ENCODE measurements around the gene NTN3. TPM values are rescaled to one million over a fixed set of nuclear protein-coding genes. Genes with fewer than 3 reads are reported as not detected.

The NTN3 gene
- total and polyA plus RNA-seq, 9 donors: 0.12 to 0.34 (median 0.19) TPM; not detected in 5

- Histone ChIP-seq H3K4me3 (no peak overlapping the region), H3K4me1 (ENCODE audit: insufficient read depth) (peaks cover 14% of the 10 kb centered on the region), H3K27me3 (no peaks in the 10 kb centered on the region), H3K9me3 (no peaks in the 10 kb centered on the region), H3K36me3 (no peaks in the 10 kb centered on the region), H3K27ac (no peak overlapping the region)
- DNase-seq: no peak
- intact Hi-C loops (cut with DNase I): no loop called here
- TF ChIP-seq EP300 (IDR thresholded peaks at IDR 0.05): no peak
- TF ChIP-seq POLR2A (IDR thresholded peaks at IDR 0.05): no peak
- TF ChIP-seq, protein P1, sequence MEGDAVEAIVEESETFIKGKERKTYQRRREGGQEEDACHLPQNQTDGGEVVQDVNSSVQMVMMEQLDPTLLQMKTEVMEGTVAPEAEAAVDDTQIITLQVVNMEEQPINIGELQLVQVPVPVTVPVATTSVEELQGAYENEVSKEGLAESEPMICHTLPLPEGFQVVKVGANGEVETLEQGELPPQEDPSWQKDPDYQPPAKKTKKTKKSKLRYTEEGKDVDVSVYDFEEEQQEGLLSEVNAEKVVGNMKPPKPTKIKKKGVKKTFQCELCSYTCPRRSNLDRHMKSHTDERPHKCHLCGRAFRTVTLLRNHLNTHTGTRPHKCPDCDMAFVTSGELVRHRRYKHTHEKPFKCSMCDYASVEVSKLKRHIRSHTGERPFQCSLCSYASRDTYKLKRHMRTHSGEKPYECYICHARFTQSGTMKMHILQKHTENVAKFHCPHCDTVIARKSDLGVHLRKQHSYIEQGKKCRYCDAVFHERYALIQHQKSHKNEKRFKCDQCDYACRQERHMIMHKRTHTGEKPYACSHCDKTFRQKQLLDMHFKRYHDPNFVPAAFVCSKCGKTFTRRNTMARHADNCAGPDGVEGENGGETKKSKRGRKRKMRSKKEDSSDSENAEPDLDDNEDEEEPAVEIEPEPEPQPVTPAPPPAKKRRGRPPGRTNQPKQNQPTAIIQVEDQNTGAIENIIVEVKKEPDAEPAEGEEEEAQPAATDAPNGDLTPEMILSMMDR (IDR thresholded peaks at IDR 0.05): no peak
- 74 to 76% (median 74%) methylated on average over 29 of the region's 29 CpGs for WGBS, 3 donors
Measured at GRCh38 chr16:2486645-2487516, 15.8 kb downstream of the NTN3 start.

GRCh38 chr16:2487517-2487842, 16.4 kb downstream of the NTN3 start:
- Histone ChIP-seq H3K4me3 (no peak overlapping the region), H3K27me3 (no peaks in the 10 kb centered on the region), H3K36me3 (no peaks in the 10 kb centered on the region), H3K27ac (no peak overlapping the region), H3K9me3 (no peaks in the 10 kb centered on the region), H3K4me1 (ENCODE audit: insufficient read depth) (peaks cover 14% of the 10 kb centered on the region)
- DNase-seq: no peak
- TF ChIP-seq EP300 (IDR thresholded peaks at IDR 0.05): no peak
- TF ChIP-seq, protein P1 (IDR thresholded peaks at IDR 0.05): no peak
- no peak for TF ChIP-seq POLR2A (IDR thresholded peaks at IDR 0.05)
- WGBS, 3 donors: 57 to 72% (median 69%) methylated on average over 8 of the region's 8 CpGs
- intact Hi-C loops (cut with DNase I): no loop called here

DNA sequence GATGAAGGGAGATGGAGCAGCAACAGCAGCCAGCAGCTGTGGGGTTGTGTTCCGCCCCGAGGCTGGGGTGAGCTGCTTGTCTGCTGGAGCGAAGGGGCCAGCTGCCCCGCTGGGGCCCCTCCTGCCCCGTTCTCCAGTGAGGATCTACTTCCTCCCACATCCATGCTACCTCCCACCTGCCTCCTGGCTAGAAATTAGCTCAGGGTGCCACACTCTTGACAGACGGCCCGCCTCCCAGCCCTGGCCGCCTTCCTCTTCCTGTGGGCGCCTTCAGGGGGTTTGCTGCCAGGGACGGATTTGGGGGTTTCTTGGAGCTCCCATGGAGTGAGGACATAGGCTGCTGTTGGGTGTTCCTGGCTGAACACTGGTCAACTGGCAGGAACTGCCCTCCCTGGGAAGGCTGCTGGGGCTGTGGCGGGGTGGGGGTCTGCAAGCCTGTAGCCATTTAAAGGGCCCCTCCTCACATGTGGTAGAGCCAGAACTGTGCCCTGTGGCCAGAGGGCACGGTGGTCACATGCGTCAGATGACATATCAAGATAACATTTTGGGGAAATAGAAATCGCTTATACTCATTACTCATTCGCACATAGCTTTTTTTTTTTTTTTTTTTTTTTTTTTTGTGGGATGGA, 16.9 kb downstream of the NTN3 start:
- intact Hi-C loops (cut with DNase I): no loop called here
- no peak overlapping the region for H3K4me3 ChIP-seq
- 82 to 83% (median 83%) methylated on average over 14 to 15 of the region's 15 CpGs for WGBS, 3 donors
- H3K27ac ChIP-seq: no peak overlapping the region
- H3K36me3 ChIP-seq: no peaks in the 10 kb centered on the region
- H3K9me3 ChIP-seq: no peaks in the 10 kb centered on the region
- no peak for TF ChIP-seq EP300 (IDR thresholded peaks at IDR 0.05)
- no peak for TF ChIP-seq POLR2A (IDR thresholded peaks at IDR 0.05)
- TF ChIP-seq, protein P1 (IDR thresholded peaks at IDR 0.05): no peak
- H3K4me1 ChIP-seq (ENCODE audit: insufficient read depth): peaks cover 9% of the 10 kb centered on the region
- no peak for DNase-seq
- no peaks in the 10 kb centered on the region for H3K27me3 ChIP-seq

GRCh38 chr16:2489581-2489980, 18.5 kb downstream of the NTN3 start:
- Histone ChIP-seq H3K27ac (no peak overlapping the region), H3K9me3 (no peaks in the 10 kb centered on the region), H3K36me3 (no peaks in the 10 kb centered on the region), H3K27me3 (no peaks in the 10 kb centered on the region), H3K4me1 (ENCODE audit: insufficient read depth) (no peaks in the 10 kb centered on the region), H3K4me3 (no peak overlapping the region)
- TF ChIP-seq EP300 (IDR thresholded peaks at IDR 0.05) (no peak), POLR2A (IDR thresholded peaks at IDR 0.05) (no peak)
- TF ChIP-seq, protein P1 (IDR thresholded peaks at IDR 0.05): no peak
- no peak for DNase-seq
- intact Hi-C loops (cut with DNase I): no loop called here
- WGBS, 3 donors: 91 to 93% (median 92%) methylated on average over 16 of the region's 16 CpGs
